GM12878 (cell line): ENCODE measurements around the gene GPSM1. TPM values are rescaled to one million over a fixed set of nuclear protein-coding genes. Genes with fewer than 3 reads are reported as not detected.

ENCODE experiments used
- BHLHE40 ChIP-seq, 2 experiments: fragments of 450-650 bp in 1 of 2; IDR thresholded peaks; 2 replicates each; pipeline ENCODE4 v1.6.1; 2011 to 2017; ENCODE audit warnings: low read depth in 2 of 2, borderline replicate concordance in 1 of 2, improper control_type of control experiment in 1 of 2, low read length in 1 of 2, mild to moderate bottlenecking in 1 of 2
- CBFB ChIP-seq: IDR thresholded peaks from 2 replicates; pipeline ENCODE4 v1.6.1; 2016; ENCODE audit warnings: antibody characterized with exemption, low read depth
- CBX3 ChIP-seq: fragments of 200-600 bp; sonication (generic); IDR thresholded peaks from 2 replicates; pipeline ENCODE4 v1.6.1; 2016; ENCODE audit warnings: low read depth, borderline replicate concordance
- GATAD2B ChIP-seq: fragments of 450-650 bp; conservative IDR thresholded peaks from 2 replicates; pipeline ENCODE4 v1.6.1; 2017; ENCODE audit warnings: low read depth, mild to moderate bottlenecking, moderate library complexity
- HCFC1 ChIP-seq: fragments of 150-350 bp; IDR thresholded peaks from 2 replicates; pipeline ENCODE4 v1.6.1; 2014; ENCODE audit warnings: low read length
- LARP7 ChIP-seq: fragments of 450-650 bp; IDR thresholded peaks from 2 replicates; pipeline ENCODE4 v1.6.1; 2017; ENCODE audit warnings: mild to moderate bottlenecking
- MAX ChIP-seq: IDR thresholded peaks from 2 replicates; pipeline ENCODE4 v1.6.1; 2012; ENCODE audit warnings: low read depth, low read length, improper control_type of control experiment
- MEF2B ChIP-seq: fragments of 450-650 bp; IDR thresholded peaks from 2 replicates; pipeline ENCODE4 v1.6.1; 2018; ENCODE audit warnings: mild to moderate bottlenecking, moderate library complexity; ENCODE audit not compliant: partially characterized antibody, poor library complexity, severe bottlenecking
- MLLT1 ChIP-seq: fragments of 450-650 bp; IDR thresholded peaks from 2 replicates; pipeline ENCODE4 v1.6.1; 2016; ENCODE audit warnings: mild to moderate bottlenecking
- MTA2 ChIP-seq: fragments of 450-650 bp; IDR thresholded peaks from 2 replicates; pipeline ENCODE4 v1.6.1; 2016; ENCODE audit warnings: low read depth, mild to moderate bottlenecking, moderate library complexity
- NFYB ChIP-seq: IDR thresholded peaks from 2 replicates; pipeline ENCODE4 v1.6.1; 2011; ENCODE audit warnings: low read depth, mild to moderate bottlenecking, low read length, improper control_type of control experiment, moderate library complexity; ENCODE audit not compliant: insufficient read depth
- NKRF ChIP-seq: fragments of 450-650 bp; conservative IDR thresholded peaks from 2 replicates; pipeline ENCODE4 v1.6.1; 2017; ENCODE audit warnings: mild to moderate bottlenecking, moderate library complexity
- RAD21 ChIP-seq: IDR thresholded peaks from 2 replicates; pipeline ENCODE4 v1.6.1; 2011; ENCODE audit warnings: mild to moderate bottlenecking, low read depth, low read length, moderate library complexity; ENCODE audit not compliant: insufficient read depth
- RB1 ChIP-seq: fragments of 450-650 bp; formaldehyde crosslinking; IDR thresholded peaks from 2 replicates; pipeline ENCODE4 v1.6.1; 2017; ENCODE audit warnings: mild to moderate bottlenecking, borderline replicate concordance
- SP1 ChIP-seq: IDR thresholded peaks from one replicate; pipeline ENCODE4 v1.6.1; 2011; ENCODE audit warnings: low read depth, low read length
- SRF ChIP-seq, 2 experiments: IDR thresholded peaks; 2 replicates each; pipeline ENCODE4 v1.6.1; 2011; ENCODE audit warnings: low read depth in 2 of 2, low read length in 2 of 2, mild to moderate bottlenecking in 1 of 2, moderate library complexity in 1 of 2
- STAT3 ChIP-seq: IDR thresholded peaks from 2 replicates; pipeline ENCODE4 v1.6.1; 2011; ENCODE audit warnings: low read depth, low read length, improper control_type of control experiment
- TAF1 ChIP-seq: IDR thresholded peaks from 2 replicates; pipeline ENCODE4 v1.6.1; 2011; ENCODE audit warnings: mild to moderate bottlenecking, low read depth, low read length, borderline replicate concordance
- TCF7 ChIP-seq: IDR thresholded peaks from 2 replicates; pipeline ENCODE4 v1.6.1; 2014; ENCODE audit warnings: antibody characterized with exemption, borderline replicate concordance
- ZBTB11 ChIP-seq: fragments of 450-650 bp; formaldehyde crosslinking; IDR thresholded peaks from 2 replicates; pipeline ENCODE4 v1.5.0; 2022; ENCODE audit warnings: mild to moderate bottlenecking, missing genetic modification characterization
- ZNF207 ChIP-seq: fragments of 450-650 bp; IDR thresholded peaks from 2 replicates; pipeline ENCODE4 v1.6.1; 2014; ENCODE audit warnings: antibody characterized with exemption, mild to moderate bottlenecking, borderline replicate concordance
- ZZZ3 ChIP-seq: IDR thresholded peaks from 2 replicates; pipeline ENCODE4 v1.6.1; 2011; ENCODE audit warnings: low read depth; ENCODE audit not compliant: control insufficient read depth, insufficient read length
- polyA plus RNA-seq, 11 experiments: library from polyadenylated mRNA; depleted of rRNA in 4 of 11; unstranded in 6 of 11; stranded (reverse) in 5 of 11; fragments of >200 nt; fragmentation: Nextera tagmentation in 4 of 11; fragmentation: Illumina TruSeq in 1 of 11; extraction: Ambion mirVana in 4 of 11; extraction: Trizol in 1 of 11; gene quantifications; 1 replicate in 1 of 11; 2 replicates in 10 of 11; pipeline versions ENCODE4 v1.2.1 to v1.2.3, GENCODE V29; 2011 to 2016; ENCODE audit warnings: inconsistent platforms in 2 of 11, missing spikeins in 2 of 11, low read depth in 1 of 11
- total RNA-seq, 4 experiments: library from RNA; depleted of rRNA in 3 of 4; stranded (reverse); fragments of >200 nt in 3 of 4; fragmentation: Illumina TruSeq in 1 of 4; extraction: Trizol in 1 of 4; gene quantifications; 2 replicates each; pipeline versions ENCODE4 v1.2.1 to v1.2.3, GENCODE V29; 2013 to 2021

The GPSM1 gene
- total and polyA plus RNA-seq, 10 of the 15 experiments (the other 5 are each of a cell fraction or from before 2014, with no cell fraction given): 0.04 to 0.10 (median 0.10) TPM; not detected in 7

- no peak for TF ChIP-seq CBFB
- TF ChIP-seq RAD21: peak; percentile 89
- TF ChIP-seq SRF (IDR thresholded peaks at IDR 0.05; ENCODE audit: low read depth in 2 of 2, low read length in 2 of 2): no peak
- no peak for TF ChIP-seq NKRF
- peak; percentile 87; the same call in 1 of the 2 replicates for TF ChIP-seq RB1
- peak; percentile 7 to 36; a peak in 2 of 4 replicates for TF ChIP-seq BHLHE40 (IDR thresholded peaks at IDR 0.05; ENCODE audit: borderline replicate concordance in 1 of 2, low read depth in 2 of 2, low read length in 1 of 2)
- no peak for TF ChIP-seq CBX3
- no peak for TF ChIP-seq TAF1
- no peak for TF ChIP-seq NFYB
- no peak for TF ChIP-seq TCF7
- no peak for TF ChIP-seq SP1
- peak; percentile 98 for TF ChIP-seq MEF2B
- no peak for TF ChIP-seq MTA2
- TF ChIP-seq LARP7: 0 out of 2 replicates have a peak, but pooled peaks have one; percentile 31
- TF ChIP-seq ZNF207: 0 out of 2 replicates have a peak, but pooled peaks have one; percentile 55
- no peak for TF ChIP-seq STAT3
- no peak; the same call in 1 of the 2 replicates for TF ChIP-seq HCFC1
- TF ChIP-seq ZBTB11 (CRISPR knock-in tag): no peak
- peak; percentile 95 for TF ChIP-seq GATAD2B
- no peak for TF ChIP-seq MLLT1
- TF ChIP-seq MAX: no peak
- TF ChIP-seq ZZZ3: no peak
Measured at GRCh38 chr9:136283291-136284235, 43.8 kb upstream of the GPSM1 start (continued).
